Gastroesophageal sphincter (tissue), 4 donors: Measurements from ENCODE around the gene PRR19. TPM values are rescaled to one million over a fixed set of nuclear protein-coding genes. Genes with fewer than 3 reads are reported as not detected.

ENCODE experiments used
- ATAC-seq: fragments of 150-250 bp; one replicate; pipeline ENCODE4 v1.9.1; 2016; ENCODE audit warnings: mild to moderate bottlenecking, moderate library complexity
- H3K27ac ChIP-seq, 4 donors: fragments of 200-600 bp; sonication (generic) in 3 of 4; 1 replicate in 3 of 4; 2 replicates in 1 of 4; pipeline ENCODE4 v1.5.1; 2016 to 2019
- H3K27me3 ChIP-seq: fragments of 200-600 bp; sonication (generic); one replicate; pipeline ENCODE4 v1.5.1; 2019
- H3K36me3 ChIP-seq, 2 donors: fragments of 200-600 bp; sonication (generic); one replicate each; pipeline ENCODE4 v1.5.1; 2019; ENCODE audit warnings: control low read depth in 1 of 2
- H3K4me1 ChIP-seq, 3 donors: fragments of 200-600 bp; sonication (generic); 1 replicate in 2 of 3; 2 replicates in 1 of 3; pipeline ENCODE4 v1.5.1; 2016 to 2019; ENCODE audit warnings: control low read depth in 2 of 3
- H3K4me3 ChIP-seq, 2 donors: fragments of 200-600 bp; sonication (generic); one replicate each; pipeline ENCODE4 v1.5.1; 2019; ENCODE audit warnings: mild to moderate bottlenecking in 1 of 2, moderate library complexity in 1 of 2
- H3K9me3 ChIP-seq, 3 donors: fragments of 200-600 bp; sonication (generic); one replicate each; pipeline ENCODE4 v1.5.1; 2017 to 2019; ENCODE audit warnings: control low read depth in 2 of 3
- CTCF ChIP-seq, 4 experiments: fragments of 200-600 bp in 2 of 4; fragments of 450-650 bp in 2 of 4; sonication (generic) in 1 of 4; IDR thresholded peaks; one replicate each; pipeline ENCODE4 v1.5.1; 2017 to 2019; ENCODE audit warnings: antibody characterized with exemption in 4 of 4, mild to moderate bottlenecking in 2 of 4, moderate library complexity in 2 of 4
- EP300 ChIP-seq: sonication (generic); formaldehyde crosslinking; IDR thresholded peaks from one replicate; pipeline ENCODE4 v1.6.1; 2017; ENCODE audit warnings: antibody characterized with exemption, mild to moderate bottlenecking
- POLR2A ChIP-seq, 2 donors: fragments of 450-650 bp; IDR thresholded peaks; one replicate each; pipeline ENCODE4 v1.6.1; 2017; ENCODE audit warnings: antibody characterized with exemption in 2 of 2, mild to moderate bottlenecking in 2 of 2, moderate library complexity in 1 of 2
- POLR2AphosphoS5 ChIP-seq: sonication (generic); formaldehyde crosslinking; IDR thresholded peaks from one replicate; pipeline ENCODE4 v1.6.1; 2017; ENCODE audit warnings: antibody characterized with exemption
- WGBS, 2 donors: methylation state at CpG; one replicate each; pipeline ENCODE4 v1.1.5; 2018; ENCODE audit warnings: low coverage in 1 of 2; 5-methylcytosine and 5-hydroxymethylcytosine counted together
- total RNA-seq, 4 donors: library from RNA; depleted of rRNA; stranded (reverse); fragments of >200 nt; gene quantifications; one replicate each; pipeline ENCODE4 v1.1.0, GENCODE V29; 2016

Gene PRR19
- total RNA-seq, 4 donors from 2014 or later = 0.93 TPM; not detected in 3

- H3K4me1 ChIP-seq = peaks cover 0 to 19% (median 10%) of the 10 kb centered on the region in 3 donors
- ATAC-seq = no peak
- TF ChIP-seq POLR2AphosphoS5 = no peak
- no peak for TF ChIP-seq POLR2A (IDR thresholded peaks at IDR 0.05)
- no peak for TF ChIP-seq CTCF (IDR thresholded peaks at IDR 0.05)
- TF ChIP-seq EP300 = no peak
- no peaks in the 10 kb centered on the region for H3K36me3 ChIP-seq
- WGBS, 2 donors = 43% methylated on average over 1 of the region's 5 CpGs; no CpG with 5 or more reads in 1 of the 2 donors
- H3K27ac ChIP-seq = no peak overlapping the region
- no peaks in the 10 kb centered on the region for H3K9me3 ChIP-seq
- peaks cover 51% of the 10 kb centered on the region for H3K27me3 ChIP-seq
- H3K4me3 ChIP-seq = no peak overlapping the region
Measured at GRCh38 chr19:42312370-42312769, 10.4 kb downstream of the PRR19 start.

GRCh38 chr19:42313096-42313839, 11.3 kb downstream of the PRR19 start, which contains the start of gene TMEM145:
TSS of gene TMEM145 (plus strand) at chr19:42313309. CDS start at chr19:42313377, 68 bp downstream.
- ATAC-seq = peak; percentile 77
- TF ChIP-seq EP300 = no peak
- TF ChIP-seq POLR2AphosphoS5 = no peak
- peak in 1 of 4 experiments; percentile 44 for TF ChIP-seq CTCF (IDR thresholded peaks at IDR 0.05)
- TF ChIP-seq POLR2A (IDR thresholded peaks at IDR 0.05) = no peak

GRCh38 chr19:42313840-42314755, 12.2 kb downstream of the PRR19 start:
- Histone ChIP-seq H3K27me3 (peaks cover 51% of the 10 kb centered on the region), H3K36me3 (no peaks in the 10 kb centered on the region), H3K27ac (no peak overlapping the region), H3K4me3 (peak overlapping the region in 1 of 2 donors; percentile 55), H3K4me1 (peaks cover 0 to 19% (median 10%) of the 10 kb centered on the region in 3 donors), H3K9me3 (no peaks in the 10 kb centered on the region)
- TF ChIP-seq POLR2AphosphoS5 = no peak
- no peak for TF ChIP-seq EP300
- no peak for TF ChIP-seq POLR2A (IDR thresholded peaks at IDR 0.05)
- no peak for TF ChIP-seq CTCF (IDR thresholded peaks at IDR 0.05)
- WGBS, 2 donors = 11 to 40% methylated on average over 7 to 13 of the region's 26 CpGs
- ATAC-seq = no peak

More at GRCh38 chr19:42313096-42313839, 11.3 kb downstream of the PRR19 start, which contains the start of gene TMEM145:
- peaks cover 0 to 19% (median 10%) of the 10 kb centered on the region in 3 donors for H3K4me1 ChIP-seq
- no peaks in the 10 kb centered on the region for H3K36me3 ChIP-seq
- H3K27ac ChIP-seq = no peak within 1 kb of the TSS
- 0 to 3% methylated on average over 5 to 8 of the region's 67 CpGs for WGBS, 2 donors
- H3K27me3 ChIP-seq = peaks cover 51% of the 10 kb centered on the region
- H3K9me3 ChIP-seq = no peaks in the 10 kb centered on the region
- peak within 1 kb of the TSS; percentile 19 to 55 for H3K4me3 ChIP-seq

- no peaks in the 10 kb centered on the region for H3K9me3 ChIP-seq
- H3K4me1 ChIP-seq = peaks cover 0 to 19% (median 10%) of the 10 kb centered on the region in 3 donors
- ATAC-seq = no peak
- no peak overlapping the region for H3K4me3 ChIP-seq
- H3K36me3 ChIP-seq = no peaks in the 10 kb centered on the region
- no peak overlapping the region for H3K27ac ChIP-seq
- WGBS, 2 donors = 36 to 80% methylated on average over 1 to 3 of the region's 5 CpGs
- TF ChIP-seq EP300 = no peak
- TF ChIP-seq POLR2A (IDR thresholded peaks at IDR 0.05) = no peak
- no peak for TF ChIP-seq CTCF (IDR thresholded peaks at IDR 0.05)
- no peak for TF ChIP-seq POLR2AphosphoS5
- peaks cover 51% of the 10 kb centered on the region for H3K27me3 ChIP-seq
Measured at GRCh38 chr19:42315024-42315423, 13.1 kb downstream of the PRR19 start.
